Left forelimb (tissue), 1 donor: ENCODE results near the gene CD48.

Experiments
- DNase-seq: peaks from one replicate; pipeline ENCODE4 v3.0.0-alpha.2; 2018; ENCODE audit warnings: low spot score

Gene CD48

GRCh38 chr1:160711602-160712311 is at the start of gene CD48:
CD48 (minus strand) TSS chr1:160711822; CDS start chr1:160711763, 59 bp downstream.
- DNase-seq = no peak

DNA sequence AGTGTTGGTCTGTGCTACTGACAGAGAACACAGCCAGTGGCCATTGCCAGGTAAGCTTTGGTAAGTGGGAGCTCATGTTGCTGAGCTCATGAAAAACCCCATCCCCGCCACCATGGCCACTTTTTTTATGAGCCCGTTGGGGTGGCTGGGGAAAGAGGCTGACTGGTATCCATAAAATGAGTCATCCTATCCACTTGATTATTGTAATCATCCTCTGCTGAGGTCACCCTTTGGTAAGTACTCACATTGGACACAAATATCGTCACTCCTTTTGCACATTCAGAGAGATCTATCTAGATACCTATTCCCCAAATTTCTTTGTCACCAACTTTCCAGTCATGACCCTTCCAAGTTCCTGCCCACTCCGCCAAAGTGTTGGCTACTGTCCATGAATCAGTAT is 49.4 kb upstream of the CD48 start:
- DNase-seq = no peak

- no peak for DNase-seq
These were observed 48.1 kb upstream of the CD48 start for GRCh38 chr1:160759740-160760139.

DNA sequence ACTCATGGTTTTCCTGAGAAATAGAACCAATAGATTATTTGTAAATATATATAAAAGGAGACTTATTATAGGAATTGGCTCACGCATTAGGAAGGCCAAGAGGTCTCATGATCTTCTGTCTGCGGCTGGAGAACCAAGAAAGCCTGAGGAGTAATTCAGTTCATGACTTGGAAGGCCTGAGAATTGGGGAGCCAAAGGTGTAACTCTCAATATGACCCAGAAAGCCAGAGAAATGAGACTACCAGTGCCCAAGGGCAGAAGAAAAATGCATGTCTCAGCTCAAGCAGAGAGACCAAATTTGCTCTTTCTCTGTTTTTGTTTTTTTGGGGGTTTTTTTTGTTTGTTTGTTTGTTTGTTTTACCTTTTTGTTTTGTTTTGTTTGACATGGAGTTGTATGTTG is 46.9 kb upstream of the CD48 start:
- no peak for DNase-seq

DNA sequence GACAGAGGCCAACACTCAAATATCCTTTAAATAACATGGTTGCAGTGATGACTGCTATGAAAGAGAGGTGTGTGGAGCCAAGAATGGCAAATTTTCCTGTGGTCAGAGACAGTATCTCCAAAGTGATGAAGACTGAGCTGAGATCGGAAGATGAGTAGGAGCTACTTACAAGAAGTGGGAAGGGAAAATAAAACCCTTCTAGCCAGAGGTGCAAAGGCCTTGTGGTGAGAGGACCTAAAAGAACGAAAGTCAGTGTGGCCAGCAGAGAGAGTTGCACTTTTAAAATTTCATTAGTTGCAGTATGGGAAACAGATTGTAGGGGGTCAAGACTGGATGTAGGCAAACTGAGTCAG is 45.2 kb upstream of the CD48 start:
- DNase-seq = no peak

DNA sequence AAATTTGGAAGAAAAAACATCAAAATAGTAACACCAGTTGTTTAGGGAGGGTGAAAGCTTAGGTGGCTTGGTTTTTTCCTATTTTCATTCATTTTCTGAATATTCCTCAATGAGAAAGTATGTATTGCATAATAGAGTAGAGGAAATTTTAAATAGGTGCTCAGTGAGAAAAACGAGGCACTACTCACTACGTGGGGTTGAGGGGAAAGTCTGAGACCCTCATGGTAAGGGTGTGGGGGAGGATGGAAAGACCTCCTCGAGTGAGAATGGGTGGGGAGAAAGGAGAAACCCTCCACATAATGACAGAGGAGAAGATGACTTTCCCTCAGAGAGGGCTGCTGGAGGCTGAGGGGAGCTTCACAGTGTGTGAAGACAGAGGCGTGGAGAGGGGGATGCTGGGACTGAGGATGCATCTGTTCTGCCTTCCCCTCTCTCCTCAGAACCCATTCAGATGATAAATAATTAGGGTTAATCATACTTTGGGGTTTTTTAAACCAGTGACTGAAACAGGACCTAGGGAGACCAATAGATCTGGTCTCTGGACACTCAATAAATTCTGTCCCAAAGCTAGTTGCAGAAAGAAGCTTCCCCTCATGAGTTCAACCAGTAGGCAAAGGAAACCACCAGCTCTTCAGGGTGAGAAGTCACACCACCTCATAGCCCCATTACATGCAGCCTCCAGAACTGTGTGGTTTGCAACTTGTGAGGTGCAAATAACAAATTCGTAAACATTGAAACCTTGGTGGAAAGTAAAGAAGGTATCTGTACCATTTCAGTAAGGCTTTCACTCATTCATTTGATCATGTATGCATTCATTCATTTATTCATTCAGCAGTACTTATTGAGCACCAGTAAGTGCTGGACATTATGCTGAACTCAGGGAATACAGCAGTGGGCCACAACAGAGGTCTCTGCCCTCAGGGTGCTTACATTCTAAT is 44.6 kb upstream of the CD48 start:
- DNase-seq = no peak

- no peak for DNase-seq
These were observed 43.8 kb upstream of the CD48 start for GRCh38 chr1:160755461-160755860.

GRCh38 chr1:160753594-160753993 is 42.0 kb upstream of the CD48 start:
- no peak for DNase-seq

- no peak for DNase-seq
These were observed 41.3 kb upstream of the CD48 start for GRCh38 chr1:160752924-160753323.

- DNase-seq = no peak
These were observed 40.8 kb upstream of the CD48 start for GRCh38 chr1:160752406-160752805.

- DNase-seq = no peak
These were observed 39.0 kb upstream of the CD48 start for GRCh38 chr1:160750608-160751007.

- DNase-seq = no peak
These were observed 37.3 kb upstream of the CD48 start for GRCh38 chr1:160748878-160749269.

GRCh38 chr1:160748181-160748877 is 36.7 kb upstream of the CD48 start:
- no peak for DNase-seq

- no peak for DNase-seq
These were observed 36.1 kb upstream of the CD48 start for GRCh38 chr1:160747717-160748116.

- no peak for DNase-seq
These were observed 35.3 kb upstream of the CD48 start for GRCh38 chr1:160746836-160747500.

GRCh38 chr1:160745551-160745950 is 33.9 kb upstream of the CD48 start:
- no peak for DNase-seq

DNA sequence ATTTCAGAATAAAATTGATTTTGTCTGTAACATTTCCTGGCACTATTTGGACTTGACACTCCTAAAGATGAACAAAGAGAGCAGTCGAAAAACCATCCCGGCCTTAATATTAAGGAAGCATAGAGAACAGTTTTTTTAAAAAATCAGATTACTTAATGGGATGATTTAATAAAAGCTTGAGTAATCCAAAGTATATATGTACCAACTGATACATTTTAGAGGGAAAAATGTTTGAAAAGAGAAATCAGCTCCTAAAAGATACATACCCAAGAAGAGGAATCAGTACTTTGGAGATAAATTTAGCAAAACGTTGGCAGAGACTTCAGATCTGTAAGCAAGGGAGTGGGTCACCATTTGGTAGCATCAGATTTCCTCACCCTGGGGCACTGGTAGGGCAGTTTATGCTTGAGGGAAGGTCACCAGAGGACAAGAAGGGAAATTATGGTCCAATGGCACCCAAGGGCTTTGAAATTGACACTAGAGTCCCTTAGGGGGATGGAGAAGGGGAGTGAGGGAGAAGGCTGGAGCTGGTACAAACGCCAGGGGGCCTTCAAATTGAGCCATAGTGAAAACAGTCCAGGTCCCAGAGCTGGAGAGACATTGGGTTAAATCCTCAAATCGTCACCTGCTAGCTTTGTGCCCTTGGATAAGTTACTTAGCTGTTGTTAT is 33.4 kb upstream of the CD48 start:
- DNase-seq = no peak

DNA sequence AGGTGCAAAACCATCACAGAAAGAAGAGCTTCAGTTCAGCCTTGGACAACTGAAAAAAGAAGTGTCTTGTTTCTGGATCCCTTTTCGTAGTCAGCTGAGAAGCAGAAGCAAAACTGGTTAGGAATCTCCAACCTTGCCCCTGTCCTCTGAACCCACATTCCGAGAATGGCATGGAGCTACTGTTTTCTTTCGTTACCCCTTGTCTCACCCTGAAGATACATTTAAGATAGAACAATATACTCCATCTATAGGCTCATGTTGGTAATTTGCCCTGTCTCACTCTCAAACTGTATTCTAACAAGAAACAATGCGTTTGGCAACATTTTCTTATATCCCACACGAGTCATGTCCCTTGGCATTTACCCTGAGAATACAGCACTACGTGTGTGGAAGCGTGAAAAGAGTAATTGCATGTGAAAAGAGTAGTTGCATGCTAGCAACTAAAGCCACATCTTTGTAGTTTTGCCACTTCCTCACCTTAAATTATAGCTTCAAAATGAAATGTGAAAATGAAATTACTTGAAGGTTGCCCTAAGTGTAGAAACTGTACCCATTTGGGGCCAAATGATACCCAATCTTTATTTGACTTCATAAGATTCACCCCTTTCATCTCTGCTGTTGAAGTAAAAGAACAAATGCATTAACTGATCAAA is 32.7 kb upstream of the CD48 start:
- no peak for DNase-seq

- no peak for DNase-seq
These were observed 31.6 kb upstream of the CD48 start for GRCh38 chr1:160743266-160743665.

- no peak for DNase-seq
These were observed 31.0 kb upstream of the CD48 start for GRCh38 chr1:160742428-160743127.
